ENCODE results near the gene TYW5.

DNA sequence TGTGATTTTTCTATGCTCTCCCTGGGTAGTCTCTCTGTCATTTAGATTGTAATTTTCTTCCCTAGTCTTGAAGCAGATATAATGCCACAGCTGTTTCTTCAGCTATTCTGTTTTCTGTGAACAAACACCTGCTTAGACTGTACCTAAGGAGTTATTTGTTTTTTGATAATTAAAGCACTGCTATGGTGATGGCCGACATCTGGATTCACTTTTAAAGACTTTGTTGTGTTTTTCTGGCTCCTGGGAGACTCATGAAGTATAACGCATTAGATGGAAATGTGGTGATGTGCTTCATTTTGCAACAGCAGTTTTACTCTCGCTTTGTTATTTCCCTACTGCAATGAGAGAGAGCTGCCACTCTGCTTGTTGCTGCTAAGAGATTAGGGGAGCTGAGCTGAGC is 59.9 kb downstream of the TYW5 start:
- TF ChIP-seq, protein P1, sequence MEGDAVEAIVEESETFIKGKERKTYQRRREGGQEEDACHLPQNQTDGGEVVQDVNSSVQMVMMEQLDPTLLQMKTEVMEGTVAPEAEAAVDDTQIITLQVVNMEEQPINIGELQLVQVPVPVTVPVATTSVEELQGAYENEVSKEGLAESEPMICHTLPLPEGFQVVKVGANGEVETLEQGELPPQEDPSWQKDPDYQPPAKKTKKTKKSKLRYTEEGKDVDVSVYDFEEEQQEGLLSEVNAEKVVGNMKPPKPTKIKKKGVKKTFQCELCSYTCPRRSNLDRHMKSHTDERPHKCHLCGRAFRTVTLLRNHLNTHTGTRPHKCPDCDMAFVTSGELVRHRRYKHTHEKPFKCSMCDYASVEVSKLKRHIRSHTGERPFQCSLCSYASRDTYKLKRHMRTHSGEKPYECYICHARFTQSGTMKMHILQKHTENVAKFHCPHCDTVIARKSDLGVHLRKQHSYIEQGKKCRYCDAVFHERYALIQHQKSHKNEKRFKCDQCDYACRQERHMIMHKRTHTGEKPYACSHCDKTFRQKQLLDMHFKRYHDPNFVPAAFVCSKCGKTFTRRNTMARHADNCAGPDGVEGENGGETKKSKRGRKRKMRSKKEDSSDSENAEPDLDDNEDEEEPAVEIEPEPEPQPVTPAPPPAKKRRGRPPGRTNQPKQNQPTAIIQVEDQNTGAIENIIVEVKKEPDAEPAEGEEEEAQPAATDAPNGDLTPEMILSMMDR (IDR thresholded peaks at IDR 0.05; ENCODE audit: low read depth, low read length, poor library complexity, severe bottlenecking), result no peak
- TF ChIP-seq EZH2phosphoT487 (IDR thresholded peaks at IDR 0.05; ENCODE audit: borderline replicate concordance, low read length), result no peak
